ENCODE data around the gene MAPK10. TPM values are rescaled to one million over a fixed set of nuclear protein-coding genes. Genes with fewer than 3 reads are reported as not detected.
"Not testable (repeated sequence)": the region's sequence is repeated elsewhere in the genome, so short reads cannot be mapped to it uniquely, and the experiment has no call there.

MAPK10 gene
- total RNA-seq, 1 donor from 2014 or later, result 3.4 TPM

GRCh38 chr4:86184216-86184900 is 175.5 kb downstream of the MAPK10 start:
- Histone ChIP-seq H3K27me3 (ENCODE audit: control insufficient read depth, insufficient read depth, low read length) (no peaks in the 10 kb centered on the region), H3K36me3 (ENCODE audit: control insufficient read depth, insufficient read depth, low read length) (no peaks in the 10 kb centered on the region), H3K4me3 (ENCODE audit: low read depth, low read length) (no peak overlapping the region)
- FAIRE-seq (no peak), DNase-seq (ENCODE audit: low read depth) (no peak)
- no peak for TF ChIP-seq CTCF (IDR thresholded peaks at IDR 0.05; ENCODE audit: insufficient read depth, low read length, severe bottlenecking)

GRCh38 chr4:86181585-86181984 is 178.3 kb downstream of the MAPK10 start:
- Histone ChIP-seq H3K27me3 (ENCODE audit: control insufficient read depth, insufficient read depth, low read length) (no peaks in the 10 kb centered on the region), H3K36me3 (ENCODE audit: control insufficient read depth, insufficient read depth, low read length) (no peaks in the 10 kb centered on the region), H3K4me3 (ENCODE audit: low read depth, low read length) (no peak overlapping the region)
- FAIRE-seq (no peak), DNase-seq (ENCODE audit: low read depth) (no peak)
- no peak for TF ChIP-seq CTCF (IDR thresholded peaks at IDR 0.05; ENCODE audit: insufficient read depth, low read length, severe bottlenecking)

GRCh38 chr4:86178211-86178610 is 181.6 kb downstream of the MAPK10 start:
- Histone ChIP-seq H3K27me3 (ENCODE audit: control insufficient read depth, insufficient read depth, low read length) (no peaks in the 10 kb centered on the region), H3K4me3 (ENCODE audit: low read depth, low read length) (no peak overlapping the region), H3K36me3 (ENCODE audit: control insufficient read depth, insufficient read depth, low read length) (no peaks in the 10 kb centered on the region)
- no peak for FAIRE-seq
- no peak for TF ChIP-seq CTCF (IDR thresholded peaks at IDR 0.05; ENCODE audit: insufficient read depth, low read length, severe bottlenecking)
- no peak for DNase-seq (ENCODE audit: low read depth)

- H3K27me3 ChIP-seq (ENCODE audit: control insufficient read depth, insufficient read depth, low read length), result no peaks in the 10 kb centered on the region
- FAIRE-seq (no peak), DNase-seq (ENCODE audit: low read depth) (peak; percentile 74)
- no peak for TF ChIP-seq CTCF (IDR thresholded peaks at IDR 0.05; ENCODE audit: insufficient read depth, low read length, severe bottlenecking)
- H3K36me3 ChIP-seq (ENCODE audit: control insufficient read depth, insufficient read depth, low read length), result no peaks in the 10 kb centered on the region
- H3K4me3 ChIP-seq (ENCODE audit: low read depth, low read length), result no peak overlapping the region
Observed at GRCh38 chr4:86174506-86174905, 185.3 kb downstream of the MAPK10 start.

- not testable (repeated sequence) for DNase-seq (ENCODE audit: low read depth); FAIRE-seq; H3K36me3 ChIP-seq (ENCODE audit: control insufficient read depth, insufficient read depth, low read length); H3K27me3 ChIP-seq (ENCODE audit: control insufficient read depth, insufficient read depth, low read length); H3K4me3 ChIP-seq (ENCODE audit: low read depth, low read length)
Observed at GRCh38 chr4:86168335-86168734, 191.5 kb downstream of the MAPK10 start.

- no peaks in the 10 kb centered on the region for H3K27me3 ChIP-seq (ENCODE audit: control insufficient read depth, insufficient read depth, low read length)
- DNase-seq (ENCODE audit: low read depth) (no peak), FAIRE-seq (no peak)
- no peak for TF ChIP-seq CTCF (IDR thresholded peaks at IDR 0.05; ENCODE audit: insufficient read depth, low read length, severe bottlenecking)
- H3K36me3 ChIP-seq (ENCODE audit: control insufficient read depth, insufficient read depth, low read length), result no peaks in the 10 kb centered on the region
- H3K4me3 ChIP-seq (ENCODE audit: low read depth, low read length), result no peak overlapping the region
Observed at GRCh38 chr4:86160426-86160825, 199.4 kb downstream of the MAPK10 start.

Data from bronchial epithelial cell (primary cell).